HUDEP-2 (cell line): Measurements from ENCODE around the gene ATF5.
"Not testable (repeated sequence)": the region's sequence is repeated elsewhere in the genome, so short reads cannot be mapped to it uniquely, and the experiment has no call there.

Experiments used
- DNase-seq, 76 experiments: peaks; one replicate each; lab custom pipeline; 2025; ENCODE audit not compliant: unreplicated experiment in 76 of 76; lab: John Stamatoyannopoulos, UW

The ATF5 gene

DNA sequence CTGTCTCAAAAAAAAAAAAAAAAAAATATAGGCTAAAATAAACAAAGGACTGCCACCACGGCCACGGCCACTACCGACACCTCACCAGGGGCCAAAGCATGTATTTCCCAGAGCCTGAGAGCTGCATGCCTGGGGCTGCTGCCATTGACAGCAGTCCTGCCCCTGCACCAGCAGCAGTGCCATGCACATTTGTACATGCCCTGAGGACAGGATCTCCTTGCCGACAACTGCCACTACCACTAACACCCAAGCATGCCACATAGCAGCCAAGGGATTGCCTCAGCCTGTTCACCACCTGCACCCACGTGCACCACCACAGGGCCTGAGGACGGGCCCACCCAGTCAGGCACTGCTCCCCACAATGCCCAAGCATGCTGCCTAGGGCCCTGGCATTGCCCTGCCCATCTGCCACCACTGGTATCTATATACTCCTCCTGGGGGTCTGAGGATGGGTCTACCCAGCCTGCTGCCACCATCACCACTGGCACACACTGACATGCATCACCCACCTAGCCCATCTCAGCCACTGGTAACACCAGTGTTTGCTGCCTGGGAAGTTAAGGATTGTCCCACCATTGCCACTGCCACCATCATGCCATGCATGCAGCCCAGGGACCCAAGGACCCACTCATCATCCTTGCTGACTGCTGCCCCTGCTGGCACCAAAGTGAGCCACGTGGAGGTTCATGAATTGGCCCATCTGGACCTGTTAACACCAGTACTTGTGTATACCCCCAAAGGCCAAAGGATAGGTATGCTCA lies 10.9 kb downstream of the ATF5 start:
- peak in 6 of 76 experiments; percentile 8 to 24 (median 18) for DNase-seq

- DNase-seq, result no peak
Measured at GRCh38 chr19:49940482-49940791, 11.4 kb downstream of the ATF5 start.

GRCh38 chr19:49944567-49944966 lies 15.6 kb downstream of the ATF5 start:
- DNase-seq, result not testable (repeated sequence)

GRCh38 chr19:49946415-49946814 lies 17.4 kb downstream of the ATF5 start:
- DNase-seq, result no peak

GRCh38 chr19:49949742-49950589 lies 21.0 kb downstream of the ATF5 start:
- no peak for DNase-seq

GRCh38 chr19:49950590-49950948 lies 21.6 kb downstream of the ATF5 start:
- DNase-seq, result no peak

DNA sequence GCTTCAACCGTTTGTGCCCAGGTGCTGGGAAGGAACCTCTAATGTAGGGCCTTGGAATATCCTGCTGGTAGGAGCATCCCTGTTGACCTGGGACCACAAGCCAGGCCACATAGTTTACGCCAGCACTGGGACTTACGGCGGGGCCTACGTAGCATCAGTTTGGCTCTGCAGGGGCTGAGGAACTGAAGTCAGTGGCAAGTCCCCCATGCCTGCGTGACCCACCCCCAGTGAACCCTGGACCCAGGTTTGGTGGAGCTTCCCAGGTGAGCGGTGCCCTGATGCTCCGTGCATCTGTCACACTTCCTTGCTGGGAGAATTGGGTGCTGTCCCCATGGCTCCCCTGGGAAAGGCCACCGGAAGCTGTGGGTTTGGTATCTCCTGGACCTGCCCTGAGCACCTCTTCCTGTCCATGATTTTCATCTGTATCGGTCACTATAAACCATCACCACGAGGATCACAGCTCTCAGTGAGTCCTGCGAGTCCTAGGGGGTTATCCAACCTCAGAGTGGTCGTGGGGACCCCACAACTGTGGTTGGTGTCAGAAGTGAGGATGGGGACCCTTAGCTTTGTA lies 22.0 kb downstream of the ATF5 start:
- DNase-seq, result no peak

DNA sequence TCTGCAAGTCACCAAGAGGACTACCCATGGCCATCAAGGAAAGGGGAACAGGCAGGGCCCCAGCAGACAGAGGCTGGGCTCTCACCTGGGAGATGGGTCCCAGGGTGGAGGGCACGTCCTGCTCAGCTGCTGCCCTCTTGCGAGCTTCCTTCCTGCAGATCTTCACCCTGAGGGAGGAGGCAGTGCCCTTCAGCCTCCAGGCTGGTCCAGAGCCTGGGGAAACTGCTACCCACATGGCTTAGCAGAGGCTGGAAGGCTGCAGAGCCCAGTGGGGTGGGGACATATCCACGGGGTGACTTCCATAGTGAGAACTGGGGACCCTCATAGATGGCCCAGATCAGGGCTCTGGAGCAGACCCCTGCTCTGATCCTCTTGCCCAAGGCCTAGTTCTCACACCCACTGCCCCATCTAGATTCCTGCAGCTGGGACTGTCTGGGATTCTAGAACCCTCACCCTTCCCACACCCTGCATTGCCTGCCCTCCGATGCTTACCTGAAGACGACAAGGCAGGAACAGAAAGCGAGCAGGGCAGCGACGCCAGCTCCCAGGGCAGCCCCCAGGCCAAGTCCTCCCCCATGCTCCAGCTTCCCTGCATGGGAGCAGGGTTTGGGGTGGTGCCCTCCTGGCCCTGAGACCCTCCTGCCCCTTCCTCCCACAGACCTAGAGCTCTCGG lies 22.9 kb downstream of the ATF5 start:
- DNase-seq, result no peak

DNA sequence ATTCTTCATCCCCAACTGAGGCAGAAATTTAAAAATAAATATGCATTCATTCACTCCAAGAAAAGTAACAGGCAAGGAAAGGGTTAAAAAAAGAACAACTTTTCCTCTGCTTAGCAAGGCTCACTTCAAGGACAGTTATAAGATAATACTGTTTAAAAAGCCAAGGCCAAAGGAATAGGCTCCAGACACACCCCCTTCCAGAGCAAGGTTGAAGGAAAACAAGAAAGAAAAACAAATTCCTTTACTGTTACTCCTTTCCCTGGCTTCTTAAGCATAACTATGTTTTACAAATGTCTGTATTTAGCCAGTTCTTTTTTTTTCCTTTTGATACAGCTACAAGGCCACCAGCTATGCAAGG lies 23.5 kb downstream of the ATF5 start:
- DNase-seq, result no peak

- DNase-seq, result no peak
Measured at GRCh38 chr19:49952906-49953305, 23.9 kb downstream of the ATF5 start.

DNA sequence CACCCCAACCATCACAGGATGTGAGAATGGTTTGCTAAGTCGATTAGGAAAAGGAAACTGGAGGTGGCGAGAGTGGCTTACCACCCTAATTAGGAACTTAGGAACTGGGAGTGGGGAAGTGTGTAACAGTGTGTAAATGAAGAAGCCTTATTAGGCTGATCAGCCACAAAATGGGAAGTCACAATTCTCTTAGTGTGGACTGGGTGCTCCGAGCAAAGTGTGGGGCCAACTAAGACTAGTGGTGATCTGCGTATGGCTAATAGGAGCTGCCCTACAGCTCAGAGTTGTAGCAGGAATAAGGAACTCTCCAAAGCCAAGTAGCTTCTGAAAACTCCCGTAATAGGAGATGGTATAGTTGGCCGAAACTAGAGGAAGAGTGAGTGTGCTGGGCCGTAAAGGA lies 24.4 kb downstream of the ATF5 start:
- DNase-seq, result no peak

- DNase-seq, result no peak
Measured at GRCh38 chr19:49954092-49954829, 25.3 kb downstream of the ATF5 start.

DNA sequence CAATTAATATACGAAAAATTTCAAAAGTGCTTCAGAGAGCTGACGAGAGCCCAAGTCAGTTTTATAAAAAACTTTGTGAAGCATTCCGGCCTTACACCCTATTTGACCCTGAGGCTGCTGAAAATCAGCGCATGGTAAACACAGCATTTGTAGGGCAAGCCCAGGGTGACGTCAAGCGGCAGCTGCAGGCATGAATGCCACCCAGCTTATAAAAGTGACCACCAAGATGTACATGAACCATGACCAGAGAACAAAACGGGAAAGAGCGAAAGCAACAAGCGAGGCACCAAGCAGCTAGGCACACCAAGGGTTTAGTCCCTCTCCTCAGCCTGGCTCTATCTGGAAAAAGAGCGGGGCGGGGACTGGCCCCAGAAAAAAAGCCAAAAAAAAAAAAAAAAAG lies 25.9 kb downstream of the ATF5 start:
- no peak for DNase-seq

- no peak for DNase-seq
Measured at GRCh38 chr19:49956115-49956495, 27.1 kb downstream of the ATF5 start.

GRCh38 chr19:49957262-49957915 lies 28.4 kb downstream of the ATF5 start:
- no peak for DNase-seq

- not testable (repeated sequence) for DNase-seq
Measured at GRCh38 chr19:49958144-49958543, 29.1 kb downstream of the ATF5 start.

DNA sequence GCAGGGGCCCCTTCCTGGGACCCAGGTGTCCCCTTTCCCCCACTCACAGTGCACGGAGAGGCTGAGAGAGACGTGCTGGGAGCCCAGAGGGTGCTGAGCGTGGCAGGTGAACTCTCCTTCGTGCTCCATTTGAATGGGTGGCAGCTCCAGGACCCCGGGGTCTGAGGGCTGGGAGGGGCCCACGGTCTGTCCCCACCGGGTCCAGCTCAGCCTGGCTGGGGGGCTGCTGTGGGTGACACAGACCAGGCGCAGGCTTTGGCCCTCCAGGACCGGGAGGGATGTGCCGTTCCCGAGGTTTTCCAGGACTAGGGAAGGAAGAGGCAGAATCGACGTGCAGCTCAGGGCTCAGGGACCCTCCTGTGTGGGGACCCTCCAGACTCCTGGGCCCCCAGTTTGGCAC lies 29.6 kb downstream of the ATF5 start:
- DNase-seq, result not testable (repeated sequence)

DNA sequence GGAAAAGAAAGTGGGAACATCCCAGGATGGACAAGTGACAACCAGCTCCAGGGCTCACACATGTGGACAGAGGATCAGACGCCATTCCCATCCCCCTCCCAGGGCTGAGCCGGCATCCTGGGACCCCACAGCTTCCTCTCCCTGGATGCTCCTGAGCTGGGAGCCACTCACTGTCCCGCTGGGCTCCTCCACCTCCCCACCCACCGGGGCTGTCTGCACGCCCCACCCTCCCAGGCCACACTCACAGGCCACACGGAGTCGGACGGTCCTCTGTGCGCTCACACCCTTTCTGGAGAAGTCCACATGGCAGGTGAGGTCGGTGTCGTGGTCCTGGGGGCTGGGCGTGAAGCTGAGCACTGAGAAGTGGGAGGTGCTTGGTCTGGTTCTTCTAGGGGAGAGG lies 30.9 kb downstream of the ATF5 start:
- not testable (repeated sequence) for DNase-seq

DNA sequence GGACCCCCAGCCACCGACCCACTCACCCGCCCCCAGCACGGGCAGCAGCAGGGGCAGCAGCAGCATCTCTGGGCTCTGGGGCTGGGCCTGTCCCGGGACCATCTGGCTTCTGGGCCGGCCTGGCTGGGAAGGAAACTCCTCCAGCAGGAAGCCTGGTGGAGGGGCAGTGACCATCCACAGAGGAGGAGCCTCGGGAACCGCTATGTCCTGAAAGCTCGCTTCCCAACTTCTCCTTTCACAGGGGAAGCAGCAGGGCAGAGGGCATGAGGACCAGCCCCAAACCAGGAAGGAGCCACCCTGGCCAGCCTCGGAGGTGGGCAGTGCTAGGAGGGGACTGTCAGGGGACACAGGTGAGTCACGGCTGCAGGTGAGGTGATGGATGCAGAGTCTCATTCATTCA lies 32.0 kb downstream of the ATF5 start, which contains the start of gene SIGLEC11:
Gene SIGLEC11, minus strand, starts transcription at position 193 of the 400 bp plus-strand sequence. Its CDS starts 91 bp downstream, at position 102.
- not testable (repeated sequence) for DNase-seq

DNA sequence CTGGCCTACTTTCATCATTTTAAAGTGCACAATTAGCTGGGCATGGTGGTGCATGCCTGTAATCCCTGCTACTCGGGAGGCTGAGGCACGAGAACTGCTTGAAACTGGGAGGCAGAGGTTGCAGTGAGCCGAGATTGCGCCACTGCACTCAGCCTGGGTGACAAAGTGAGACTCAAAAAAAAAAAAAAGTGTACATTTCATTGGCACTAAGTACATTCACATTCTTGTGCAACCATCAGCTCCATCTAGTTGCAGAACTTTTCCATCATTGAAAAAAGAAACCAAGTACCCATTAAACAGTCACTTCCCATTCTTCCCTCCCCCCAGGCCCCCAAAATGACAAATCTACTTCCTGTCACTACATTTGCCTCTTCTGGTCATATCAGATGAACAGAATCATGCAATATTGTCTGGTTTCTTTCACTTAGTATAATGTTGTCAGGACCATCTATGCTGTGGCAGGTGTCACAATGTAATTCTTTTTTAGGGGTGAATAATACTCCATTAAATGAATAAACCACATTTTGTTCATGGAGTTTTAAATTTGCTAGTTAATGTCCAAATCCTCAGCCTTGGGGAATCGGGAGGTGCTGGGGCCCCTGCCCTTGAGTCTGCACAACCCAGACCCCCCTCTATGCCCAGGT lies 39.4 kb downstream of the ATF5 start:
- no peak for DNase-seq
